H1 (cell line): ENCODE results near the gene STT3A.

Experiments
- ATF3 ChIP-seq: IDR thresholded peaks from 2 replicates; pipeline ENCODE4 v1.6.1; 2011; ENCODE audit warnings: low read depth, mild to moderate bottlenecking, low read length; ENCODE audit not compliant: insufficient read depth
- CTCF ChIP-seq, 3 experiments: IDR thresholded peaks; 1 replicate in 2 of 3; 2 replicates in 1 of 3; pipeline versions ENCODE4 v1.5.1 to v1.6.1; 2011; ENCODE audit warnings: low read length in 3 of 3, mild to moderate bottlenecking in 3 of 3, inconsistent platforms in 2 of 3, low read depth in 1 of 3, moderate library complexity in 1 of 3; ENCODE audit not compliant: insufficient read depth in 1 of 3; ENCODE audit errors: control extremely low read depth in 1 of 3
- EZH2 ChIP-seq: fragments of 200-600 bp; sonication (generic); IDR thresholded peaks from 2 replicates; pipeline ENCODE4 v1.7.1; 2012; ENCODE audit warnings: low read depth, mild to moderate bottlenecking, moderate library complexity, low read length, inconsistent platforms; ENCODE audit not compliant: severe bottlenecking
- POLR2AphosphoS5 ChIP-seq: IDR thresholded peaks from 2 replicates; pipeline ENCODE4 v1.6.1; 2011; ENCODE audit warnings: low read depth, low read length
- SRF ChIP-seq: IDR thresholded peaks from 2 replicates; pipeline ENCODE4 v1.6.1; 2011; ENCODE audit warnings: mild to moderate bottlenecking, low read depth, low read length, moderate library complexity

- TF ChIP-seq CTCF (IDR thresholded peaks at IDR 0.05; ENCODE audit: control extremely low read depth in 1 of 3, insufficient read depth in 1 of 3, low read depth in 1 of 3, low read length in 3 of 3) (no peak), EZH2 (no peak), SRF (no peak), ATF3 (no peak), POLR2AphosphoS5 (no peak)
These were observed 30.2 kb upstream of the STT3A start for GRCh38 chr11:125562430-125562829.
